ENCODE data around the gene KAT5. TPM values are rescaled to one million over a fixed set of nuclear protein-coding genes. Genes with fewer than 3 reads are reported as not detected.
"Not testable (repeated sequence)": the region's sequence is repeated elsewhere in the genome, so short reads cannot be mapped to it uniquely, and the experiment has no call there.

KAT5 gene
- total and polyA plus RNA-seq, 4 donors, result 45.3 to 95.3 (median 79.3) TPM

GRCh38 chr11:65700399-65700798, 11.7 kb upstream of the KAT5 start:
- no peaks in the 10 kb centered on the region for H3K36me3 ChIP-seq (ENCODE audit: control insufficient read depth in 4 of 4, insufficient read depth in 4 of 4, low read length in 4 of 4)
- no peak overlapping the region for H3K9ac ChIP-seq (ENCODE audit: insufficient read depth in 1 of 2, low read length in 2 of 2)
- H3K27me3 ChIP-seq (ENCODE audit: control insufficient read depth in 3 of 3, insufficient read depth in 3 of 3, low read length in 2 of 3), result peaks cover 0 to 2% (median 0%) of the 10 kb centered on the region in 3 donors
- DNase-seq (peak in 1 of 3 donors; percentile 13), ATAC-seq (ENCODE audit: insufficient read depth, low FRiP score) (no peak)
- no peaks in the 10 kb centered on the region for H3K9me3 ChIP-seq (ENCODE audit: control insufficient read depth in 4 of 4, insufficient read depth in 3 of 4, low read length in 3 of 4)
- WGBS, 2 donors, result 75 to 80% methylated on average over 3 of the region's 3 CpGs
- no peak overlapping the region for H3K27ac ChIP-seq (ENCODE audit: low read depth in 1 of 2, low read length in 1 of 2)
- H3K4me3 ChIP-seq, result no peak overlapping the region
- H3K4me1 ChIP-seq (ENCODE audit: control insufficient read depth in 5 of 5, insufficient read depth in 5 of 5, low read length in 5 of 5), result no peaks in the 10 kb centered on the region
- no peak for TF ChIP-seq CTCF (IDR thresholded peaks at IDR 0.05; ENCODE audit: control extremely low read depth, extremely low read depth)

- 76 to 96% methylated on average over 1 of the region's 1 CpG for WGBS, 2 donors
- no peak overlapping the region for H3K9ac ChIP-seq (ENCODE audit: insufficient read depth in 1 of 2, low read length in 2 of 2)
- no peaks in the 10 kb centered on the region for H3K9me3 ChIP-seq (ENCODE audit: control insufficient read depth in 4 of 4, insufficient read depth in 3 of 4, low read length in 3 of 4)
- no peaks in the 10 kb centered on the region for H3K4me1 ChIP-seq (ENCODE audit: control insufficient read depth in 5 of 5, insufficient read depth in 5 of 5, low read length in 5 of 5)
- no peak for TF ChIP-seq CTCF (IDR thresholded peaks at IDR 0.05; ENCODE audit: control extremely low read depth, extremely low read depth)
- no peak overlapping the region for H3K4me3 ChIP-seq
- no peak for ATAC-seq (ENCODE audit: insufficient read depth, low FRiP score)
- peaks cover 0 to 2% (median 0%) of the 10 kb centered on the region in 3 donors for H3K27me3 ChIP-seq (ENCODE audit: control insufficient read depth in 3 of 3, insufficient read depth in 3 of 3, low read length in 2 of 3)
- no peak for DNase-seq
- no peak overlapping the region for H3K27ac ChIP-seq (ENCODE audit: low read depth in 1 of 2, low read length in 1 of 2)
- no peaks in the 10 kb centered on the region for H3K36me3 ChIP-seq (ENCODE audit: control insufficient read depth in 4 of 4, insufficient read depth in 4 of 4, low read length in 4 of 4)
Measured at GRCh38 chr11:65701686-65702085, 10.4 kb upstream of the KAT5 start.

- DNase-seq, result no peak
- no peak overlapping the region for H3K9ac ChIP-seq (ENCODE audit: insufficient read depth in 1 of 2, low read length in 2 of 2)
- H3K4me1 ChIP-seq (ENCODE audit: control insufficient read depth in 5 of 5, insufficient read depth in 5 of 5, low read length in 5 of 5), result no peaks in the 10 kb centered on the region
- TF ChIP-seq CTCF (IDR thresholded peaks at IDR 0.05; ENCODE audit: control extremely low read depth, extremely low read depth), result no peak
- no peaks in the 10 kb centered on the region for H3K36me3 ChIP-seq (ENCODE audit: control insufficient read depth in 4 of 4, insufficient read depth in 4 of 4, low read length in 4 of 4)
- H3K9me3 ChIP-seq (ENCODE audit: control insufficient read depth in 4 of 4, insufficient read depth in 3 of 4, low read length in 3 of 4), result no peaks in the 10 kb centered on the region
- H3K4me3 ChIP-seq, result no peak overlapping the region
- no peak for ATAC-seq (ENCODE audit: insufficient read depth, low FRiP score)
- peaks cover 0 to 2% (median 0%) of the 10 kb centered on the region in 3 donors for H3K27me3 ChIP-seq (ENCODE audit: control insufficient read depth in 3 of 3, insufficient read depth in 3 of 3, low read length in 2 of 3)
- 69 to 73% methylated on average over 4 of the region's 4 CpGs for WGBS, 2 donors
- no peak overlapping the region for H3K27ac ChIP-seq (ENCODE audit: low read depth in 1 of 2, low read length in 1 of 2)
Measured at GRCh38 chr11:65703846-65704245, 8.2 kb upstream of the KAT5 start.

GRCh38 chr11:65706303-65706763, 5.7 kb upstream of the KAT5 start:
- H3K27ac ChIP-seq (ENCODE audit: low read depth in 1 of 2, low read length in 1 of 2); ATAC-seq (ENCODE audit: insufficient read depth, low FRiP score): not testable (repeated sequence)
- 10 to 24% methylated on average over 14 of the region's 14 CpGs for WGBS, 2 donors

GRCh38 chr11:65707002-65707401, 5.0 kb upstream of the KAT5 start:
- WGBS, 2 donors, result 93 to 95% methylated on average over 9 to 10 of the region's 12 CpGs

More at GRCh38 chr11:65706303-65706763, 5.7 kb upstream of the KAT5 start:
- not testable (repeated sequence) for H3K4me1 ChIP-seq (ENCODE audit: control insufficient read depth in 5 of 5, insufficient read depth in 5 of 5, low read length in 5 of 5); H3K9ac ChIP-seq (ENCODE audit: insufficient read depth in 1 of 2, low read length in 2 of 2); H3K4me3 ChIP-seq; H3K36me3 ChIP-seq (ENCODE audit: control insufficient read depth in 4 of 4, insufficient read depth in 4 of 4, low read length in 4 of 4); H3K27me3 ChIP-seq (ENCODE audit: control insufficient read depth in 3 of 3, insufficient read depth in 3 of 3, low read length in 2 of 3); H3K9me3 ChIP-seq (ENCODE audit: control insufficient read depth in 4 of 4, insufficient read depth in 3 of 4, low read length in 3 of 4)
- peak; percentile 59 for TF ChIP-seq CTCF (IDR thresholded peaks at IDR 0.05; ENCODE audit: control extremely low read depth, extremely low read depth)
- peak; percentile 45 to 60 (median 53) for DNase-seq

More at GRCh38 chr11:65707002-65707401, 5.0 kb upstream of the KAT5 start:
- not testable (repeated sequence) for H3K4me3 ChIP-seq; H3K9ac ChIP-seq (ENCODE audit: insufficient read depth in 1 of 2, low read length in 2 of 2); H3K4me1 ChIP-seq (ENCODE audit: control insufficient read depth in 5 of 5, insufficient read depth in 5 of 5, low read length in 5 of 5); H3K27me3 ChIP-seq (ENCODE audit: control insufficient read depth in 3 of 3, insufficient read depth in 3 of 3, low read length in 2 of 3); ATAC-seq (ENCODE audit: insufficient read depth, low FRiP score); H3K36me3 ChIP-seq (ENCODE audit: control insufficient read depth in 4 of 4, insufficient read depth in 4 of 4, low read length in 4 of 4); H3K27ac ChIP-seq (ENCODE audit: low read depth in 1 of 2, low read length in 1 of 2); DNase-seq; H3K9me3 ChIP-seq (ENCODE audit: control insufficient read depth in 4 of 4, insufficient read depth in 3 of 4, low read length in 3 of 4)
